Measurements from ENCODE around the gene FOXD1. TPM values are rescaled to one million over a fixed set of nuclear protein-coding genes. Genes with fewer than 3 reads are reported as not detected.
"Not testable (repeated sequence)": the region's sequence is repeated elsewhere in the genome, so short reads cannot be mapped to it uniquely, and the experiment has no call there.

FOXD1 gene
- under 1 TPM; 0.23 to 0.48 TPM for total RNA-seq

GRCh38 chr5:73448463-73449136 lies at the start of gene FOXD1:
Gene FOXD1 (minus strand): TSS chr5:73448777. CDS start chr5:73448362, 415 bp downstream.
- ChIA-PET CTCF (interaction anchor here (0.5 to 1.0 kb wide), 4 partner anchors 17 to 693 kb away, joined by 3 to 4 read pairs (median 3); no protein-coding TSS in a partner anchor), POLR2A (no interaction called here)
- H3K36me3 Mint-ChIP-seq (ENCODE audit: low read depth) = no peaks in the 10 kb centered on the region
- intact Hi-C loops (cut with DNase I, micrococcal nuclease) = loop anchor here (1.0 to 5.0 kb wide), 6 partner anchors 10 to 286 kb away; partner anchors contain the start of gene BTF3 (in 2 of the 2)
- DNase-seq (peak; percentile 76), ATAC-seq (peak; percentile 83)
- H3K27me3 Mint-ChIP-seq = peaks cover 71% of the 10 kb centered on the region
- H3K9me3 Mint-ChIP-seq (ENCODE audit: low read depth) = no peaks in the 10 kb centered on the region
- peak within 1 kb of the TSS; percentile 75 for H3K4me3 Mint-ChIP-seq
- peak within 1 kb of the TSS; percentile 31 for H3K27ac Mint-ChIP-seq
- H3K4me1 Mint-ChIP-seq = peaks cover 8% of the 10 kb centered on the region

- DNase-seq (no peak), ATAC-seq (no peak)
- peak overlapping the region; percentile 98 for H3K27ac Mint-ChIP-seq
- POLR2A ChIA-PET = no interaction called here
- H3K36me3 Mint-ChIP-seq (ENCODE audit: low read depth) = peaks cover 36% of the 10 kb centered on the region
- no peaks in the 10 kb centered on the region for H3K9me3 Mint-ChIP-seq (ENCODE audit: low read depth)
- peak overlapping the region; percentile 87 for H3K4me3 Mint-ChIP-seq
- peaks cover 31% of the 10 kb centered on the region for H3K4me1 Mint-ChIP-seq
- H3K27me3 Mint-ChIP-seq = peaks cover 7% of the 10 kb centered on the region
- intact Hi-C loops (cut with DNase I, micrococcal nuclease) = loop anchor here (1.0 to 10.0 kb wide), 7 partner anchors 49 to 1910 kb away; partner anchors contain the start of genes ANKRA2 (in 2 of the 2), FOXD1 (in 2 of the 2), UTP15 (in 2 of the 2) and FCHO2 (in 1 of the 2)
- CTCF ChIA-PET = interaction anchor here (0.6 to 2.6 kb wide), 8 partner anchors 8 to 253 kb away, joined by 3 to 7 read pairs (median 4); no protein-coding TSS in a partner anchor
Measured at GRCh38 chr5:73497497-73498056, 49.0 kb upstream of the FOXD1 start.

- POLR2A ChIA-PET = no interaction called here
- DNase-seq = no peak
- H3K4me1 Mint-ChIP-seq = peaks cover 26% of the 10 kb centered on the region
- peaks cover 30% of the 10 kb centered on the region for H3K36me3 Mint-ChIP-seq (ENCODE audit: low read depth)
- no peak for ATAC-seq
- H3K4me3 Mint-ChIP-seq = peak overlapping the region; percentile 87
- no peak overlapping the region for H3K27ac Mint-ChIP-seq
- intact Hi-C loops (cut with DNase I, micrococcal nuclease) = loop anchor here (5.0 to 10.0 kb wide), 4 partner anchors 50 to 1910 kb away; partner anchors contain the start of genes FCHO2 (in 1 of the 2), FOXD1 (in 1 of the 2) and MCCC2 (in 1 of the 2)
- H3K27me3 Mint-ChIP-seq = peaks cover 9% of the 10 kb centered on the region
- H3K9me3 Mint-ChIP-seq (ENCODE audit: low read depth) = no peaks in the 10 kb centered on the region
- CTCF ChIA-PET = interaction anchor here (0.6 to 2.6 kb wide), 7 partner anchors 9 to 40 kb away, joined by 3 to 7 read pairs (median 5); no protein-coding TSS in a partner anchor
Measured at GRCh38 chr5:73496984-73497457, 48.4 kb upstream of the FOXD1 start.

DNA sequence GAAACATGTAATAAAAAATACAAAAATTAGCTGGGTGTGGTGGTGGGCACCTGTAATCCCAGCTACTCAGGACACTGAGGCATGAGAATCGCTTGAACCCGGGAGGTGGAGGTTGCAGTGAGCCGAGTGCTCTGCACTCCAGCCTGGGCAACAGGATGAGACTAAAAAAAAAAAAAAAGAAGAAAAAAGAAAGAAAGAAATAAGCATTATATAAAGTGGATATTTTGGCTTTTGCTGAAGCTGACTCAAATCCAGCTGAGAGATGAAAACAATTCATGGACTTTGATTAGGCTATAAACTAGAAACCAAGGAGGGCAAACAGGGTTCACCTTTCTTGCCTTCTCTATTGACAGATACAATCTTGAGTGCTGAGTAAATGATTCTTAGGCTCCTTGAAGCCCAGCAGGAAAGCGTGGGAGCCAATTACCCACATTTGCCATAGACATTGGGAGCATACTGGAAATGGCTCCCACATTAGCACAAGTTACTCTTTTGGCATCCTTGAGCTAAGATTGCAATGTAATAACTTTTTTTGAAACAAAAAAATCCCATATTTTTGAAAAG lies 47.3 kb upstream of the FOXD1 start:
- intact Hi-C loops (cut with DNase I, micrococcal nuclease) = loop anchor here (5.0 to 10.0 kb wide), 4 partner anchors 49 to 1909 kb away; partner anchors contain the start of genes FCHO2 (in 1 of the 2), FOXD1 (in 1 of the 2) and MCCC2 (in 1 of the 2)
- no peak overlapping the region for H3K4me3 Mint-ChIP-seq
- ChIA-PET CTCF (interaction anchor here (1.7 to 2.6 kb wide), 3 partner anchors 22 to 35 kb away, joined by 5 to 7 read pairs (median 6); no protein-coding TSS in a partner anchor), POLR2A (no interaction called here)
- H3K27me3 Mint-ChIP-seq = peaks cover 14% of the 10 kb centered on the region
- DNase-seq (no peak), ATAC-seq (no peak)
- no peaks in the 10 kb centered on the region for H3K9me3 Mint-ChIP-seq (ENCODE audit: low read depth)
- H3K36me3 Mint-ChIP-seq (ENCODE audit: low read depth) = peaks cover 23% of the 10 kb centered on the region
- H3K27ac Mint-ChIP-seq = no peak overlapping the region
- peaks cover 19% of the 10 kb centered on the region for H3K4me1 Mint-ChIP-seq

- ChIA-PET POLR2A (no interaction called here), CTCF (no interaction called here)
- Mint-ChIP-seq H3K9me3 (ENCODE audit: low read depth) (no peaks in the 10 kb centered on the region), H3K27me3 (peaks cover 14% of the 10 kb centered on the region), H3K4me3 (no peak overlapping the region), H3K36me3 (ENCODE audit: low read depth) (peaks cover 13% of the 10 kb centered on the region), H3K27ac (no peak overlapping the region), H3K4me1 (peaks cover 10% of the 10 kb centered on the region)
- DNase-seq (no peak), ATAC-seq (no peak)
- intact Hi-C loops (cut with DNase I, micrococcal nuclease) = loop anchor here (5.0 to 10.0 kb wide), 4 partner anchors 47 to 1907 kb away; partner anchors contain the start of genes FCHO2 (in 1 of the 2), FOXD1 (in 1 of the 2) and MCCC2 (in 1 of the 2)
Measured at GRCh38 chr5:73494721-73495120, 46.1 kb upstream of the FOXD1 start.

DNA sequence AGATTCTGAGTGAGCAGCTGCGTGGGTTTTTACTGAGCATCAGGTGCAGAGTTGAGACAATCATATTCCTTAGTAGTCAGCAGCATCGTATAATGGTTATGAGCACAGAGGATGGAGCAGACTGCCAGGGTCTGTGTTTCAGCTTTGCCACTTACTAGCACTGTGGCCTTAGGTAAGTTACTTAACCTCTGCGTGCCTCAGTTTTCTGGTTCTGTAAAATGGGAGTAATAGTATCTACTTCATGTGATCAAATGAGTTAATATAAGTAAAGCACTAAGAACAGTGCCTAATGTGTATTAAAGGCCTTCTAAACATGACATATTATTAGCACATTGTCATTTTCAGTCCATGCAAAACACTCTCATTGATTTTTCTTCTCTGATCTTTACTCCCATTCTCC lies 44.8 kb upstream of the FOXD1 start:
- ChIA-PET POLR2A (no interaction called here), CTCF (no interaction called here)
- ATAC-seq = no peak
- intact Hi-C loops (cut with DNase I, micrococcal nuclease) = loop anchor here in 1 of 2 experiments (10.0 kb wide), 1 partner anchor 1081 kb away; no protein-coding TSS in a partner anchor
- H3K4me3 Mint-ChIP-seq = no peak overlapping the region
- no peaks in the 10 kb centered on the region for H3K9me3 Mint-ChIP-seq (ENCODE audit: low read depth)
- peaks cover 20% of the 10 kb centered on the region for H3K27me3 Mint-ChIP-seq
- peaks cover 2% of the 10 kb centered on the region for H3K36me3 Mint-ChIP-seq (ENCODE audit: low read depth)
- peaks cover 7% of the 10 kb centered on the region for H3K4me1 Mint-ChIP-seq
- DNase-seq = no peak
- H3K27ac Mint-ChIP-seq = no peak overlapping the region

- Mint-ChIP-seq H3K27me3 (peaks cover 27% of the 10 kb centered on the region), H3K9me3 (ENCODE audit: low read depth) (no peaks in the 10 kb centered on the region), H3K27ac (no peak overlapping the region), H3K4me3 (no peak overlapping the region), H3K36me3 (ENCODE audit: low read depth) (no peaks in the 10 kb centered on the region), H3K4me1 (no peaks in the 10 kb centered on the region)
- intact Hi-C loops (cut with DNase I, micrococcal nuclease) = loop anchor here in 1 of 2 experiments (10.0 kb wide), 1 partner anchor 1084 kb away; no protein-coding TSS in a partner anchor
- no peak for DNase-seq
- ATAC-seq = no peak
- ChIA-PET CTCF (interaction anchor here (0.9 kb wide), 1 partner anchor 275 kb away, joined by 3 read pairs; no protein-coding TSS in a partner anchor), POLR2A (no interaction called here)
Measured at GRCh38 chr5:73491155-73491554, 42.6 kb upstream of the FOXD1 start.

DNA sequence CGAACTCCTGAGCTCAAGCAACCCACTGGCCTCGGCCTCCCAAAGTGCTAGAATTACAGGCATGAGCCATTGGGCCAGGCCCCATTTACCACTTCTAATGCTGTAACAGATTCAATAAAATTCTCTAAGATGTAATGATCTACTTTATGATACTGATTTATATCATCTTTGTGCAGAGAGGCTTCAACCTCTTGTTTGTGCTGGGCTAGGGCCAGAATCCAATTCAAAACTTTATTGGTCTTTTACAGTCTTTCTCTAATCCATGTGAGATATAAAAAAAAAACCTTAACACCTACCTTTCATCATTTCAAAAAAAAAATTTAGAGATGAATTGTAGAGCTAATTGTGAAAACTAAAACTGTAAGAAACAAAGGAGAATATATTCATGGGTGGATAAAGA lies 41.5 kb upstream of the FOXD1 start:
- CTCF ChIA-PET = interaction anchor here (0.6 to 0.9 kb wide), 2 partner anchors 9 to 274 kb away, joined by 3 to 6 read pairs; no protein-coding TSS in a partner anchor
- intact Hi-C loops (cut with DNase I, micrococcal nuclease) = loop anchor here in 1 of 2 experiments (10.0 kb wide), 1 partner anchor 1085 kb away; no protein-coding TSS in a partner anchor
- Mint-ChIP-seq H3K9me3 (ENCODE audit: low read depth) (no peaks in the 10 kb centered on the region), H3K27me3 (peaks cover 29% of the 10 kb centered on the region), H3K36me3 (ENCODE audit: low read depth) (no peaks in the 10 kb centered on the region), H3K4me1 (no peaks in the 10 kb centered on the region), H3K27ac (no peak overlapping the region), H3K4me3 (no peak overlapping the region)
- DNase-seq = no peak
- ATAC-seq = no peak
- POLR2A ChIA-PET = no interaction called here

- Mint-ChIP-seq H3K4me1 (no peaks in the 10 kb centered on the region), H3K4me3 (no peak overlapping the region), H3K27ac (no peak overlapping the region), H3K27me3 (peaks cover 32% of the 10 kb centered on the region), H3K36me3 (ENCODE audit: low read depth) (no peaks in the 10 kb centered on the region), H3K9me3 (ENCODE audit: low read depth) (no peaks in the 10 kb centered on the region)
- intact Hi-C loops (cut with DNase I, micrococcal nuclease) = no loop called here
- ATAC-seq (no peak), DNase-seq (no peak)
- ChIA-PET CTCF (no interaction called here), POLR2A (no interaction called here)
Measured at GRCh38 chr5:73488806-73489205, 40.2 kb upstream of the FOXD1 start.

- ChIA-PET POLR2A (no interaction called here), CTCF (interaction anchor here (0.7 to 1.7 kb wide), 2 partner anchors 50 to 1020 kb away, joined by 3 to 4 read pairs; no protein-coding TSS in a partner anchor)
- no peaks in the 10 kb centered on the region for H3K9me3 Mint-ChIP-seq (ENCODE audit: low read depth)
- no peak overlapping the region for H3K27ac Mint-ChIP-seq
- no peaks in the 10 kb centered on the region for H3K4me1 Mint-ChIP-seq
- intact Hi-C loops (cut with DNase I, micrococcal nuclease) = no loop called here
- no peak overlapping the region for H3K4me3 Mint-ChIP-seq
- ATAC-seq (no peak), DNase-seq (no peak)
- H3K36me3 Mint-ChIP-seq (ENCODE audit: low read depth) = no peaks in the 10 kb centered on the region
- H3K27me3 Mint-ChIP-seq = peaks cover 26% of the 10 kb centered on the region
Measured at GRCh38 chr5:73487815-73488214, 39.2 kb upstream of the FOXD1 start.

- H3K27ac Mint-ChIP-seq; intact Hi-C loops (cut with DNase I, micrococcal nuclease); H3K9me3 Mint-ChIP-seq (ENCODE audit: low read depth); POLR2A ChIA-PET; H3K36me3 Mint-ChIP-seq (ENCODE audit: low read depth); H3K4me1 Mint-ChIP-seq; ATAC-seq; H3K4me3 Mint-ChIP-seq; DNase-seq: not testable (repeated sequence)
- CTCF ChIA-PET = interaction anchor here (0.7 to 1.7 kb wide), 2 partner anchors 50 to 1021 kb away, joined by 3 to 4 read pairs; no protein-coding TSS in a partner anchor
- H3K27me3 Mint-ChIP-seq = peaks cover 23% of the 10 kb centered on the region
Measured at GRCh38 chr5:73487257-73487656, 38.7 kb upstream of the FOXD1 start.

All from activated CD4-positive, alpha-beta T cell treated with anti-CD3 and anti-CD28 coated beads for 36 hours (primary cell).